Loucy (cell line): ENCODE measurements around the gene TAS1R1.

Experiments
- H2AFZ ChIP-seq: fragments of 200-600 bp; sonication (generic); 2 replicates; pipeline ENCODE4 v1.6.0; 2016; ENCODE audit warnings: antibody characterized with exemption, mild to moderate bottlenecking, low read length, moderate library complexity
- H3F3A ChIP-seq: fragments of 200-600 bp; 2 replicates; pipeline ENCODE4 v1.6.0; 2016; ENCODE audit warnings: antibody characterized with exemption, low read depth, mild to moderate bottlenecking
- H3K27me3 ChIP-seq: fragments of 200-600 bp; sonication (generic); 2 replicates; pipeline ENCODE4 v1.6.1; 2014; ENCODE audit warnings: low read length, mild to moderate bottlenecking; ENCODE audit not compliant: insufficient read depth, poor library complexity, severe bottlenecking
- H3K36me3 ChIP-seq: fragments of 200-600 bp; sonication (generic); 2 replicates; pipeline ENCODE4 v1.6.1; 2016; ENCODE audit warnings: low read length; ENCODE audit not compliant: insufficient read depth
- H3K4me1 ChIP-seq: fragments of 200-600 bp; sonication (generic); 2 replicates; pipeline ENCODE4 v1.5.1; 2014; ENCODE audit warnings: low read length, mild to moderate bottlenecking; ENCODE audit not compliant: insufficient read depth, poor library complexity, severe bottlenecking
- H3K4me2 ChIP-seq: fragments of 200-600 bp; sonication (generic); 2 replicates; pipeline ENCODE4 v1.6.0; 2014; ENCODE audit warnings: antibody characterized with exemption, low read length, low read depth, mild to moderate bottlenecking; ENCODE audit not compliant: poor library complexity, severe bottlenecking
- H3K4me3 ChIP-seq: fragments of 200-600 bp; sonication (generic); 2 replicates; pipeline ENCODE4 v1.5.1; 2014; ENCODE audit warnings: low read length, mild to moderate bottlenecking, mixed read lengths; ENCODE audit not compliant: poor library complexity, severe bottlenecking
- H3K79me2 ChIP-seq: fragments of 200-600 bp; sonication (generic); 2 replicates; pipeline ENCODE4 v1.6.1; 2014; ENCODE audit warnings: low read length; ENCODE audit not compliant: insufficient read depth
- H3K9ac ChIP-seq: fragments of 200-600 bp; sonication (generic); 2 replicates; pipeline ENCODE4 v1.6.0; 2014; ENCODE audit warnings: mild to moderate bottlenecking, low read depth, low read length, moderate library complexity; ENCODE audit not compliant: poor library complexity, severe bottlenecking
- H3K9me2 ChIP-seq: fragments of 200-600 bp; sonication (generic); replicated peaks from 2 replicates; pipeline ENCODE4 v1.6.1; 2016; ENCODE audit warnings: low read depth, low read length, mixed read lengths
- H3K9me3 ChIP-seq: fragments of 200-600 bp; sonication (generic); 2 replicates; pipeline ENCODE4 v1.6.1; 2014; ENCODE audit warnings: mild to moderate bottlenecking, antibody characterized with exemption, low read length, low read depth; ENCODE audit not compliant: insufficient read depth
- H4K20me1 ChIP-seq: fragments of 200-600 bp; sonication (generic); 2 replicates; pipeline ENCODE4 v1.6.0; 2014; ENCODE audit warnings: antibody characterized with exemption, low read length, mild to moderate bottlenecking; ENCODE audit not compliant: insufficient read depth, poor library complexity, severe bottlenecking
- CTCF ChIP-seq: fragments of 200-600 bp; sonication (generic); conservative IDR thresholded peaks from 2 replicates; pipeline ENCODE4 v1.5.1; 2014; ENCODE audit warnings: mild to moderate bottlenecking, antibody characterized with exemption, low read length
- EZH2phosphoT487 ChIP-seq: fragments of 200-600 bp; IDR thresholded peaks from 2 replicates; pipeline ENCODE4 v1.6.1; 2018; ENCODE audit warnings: antibody characterized with exemption, mild to moderate bottlenecking, moderate library complexity, borderline replicate concordance

TAS1R1 gene

DNA sequence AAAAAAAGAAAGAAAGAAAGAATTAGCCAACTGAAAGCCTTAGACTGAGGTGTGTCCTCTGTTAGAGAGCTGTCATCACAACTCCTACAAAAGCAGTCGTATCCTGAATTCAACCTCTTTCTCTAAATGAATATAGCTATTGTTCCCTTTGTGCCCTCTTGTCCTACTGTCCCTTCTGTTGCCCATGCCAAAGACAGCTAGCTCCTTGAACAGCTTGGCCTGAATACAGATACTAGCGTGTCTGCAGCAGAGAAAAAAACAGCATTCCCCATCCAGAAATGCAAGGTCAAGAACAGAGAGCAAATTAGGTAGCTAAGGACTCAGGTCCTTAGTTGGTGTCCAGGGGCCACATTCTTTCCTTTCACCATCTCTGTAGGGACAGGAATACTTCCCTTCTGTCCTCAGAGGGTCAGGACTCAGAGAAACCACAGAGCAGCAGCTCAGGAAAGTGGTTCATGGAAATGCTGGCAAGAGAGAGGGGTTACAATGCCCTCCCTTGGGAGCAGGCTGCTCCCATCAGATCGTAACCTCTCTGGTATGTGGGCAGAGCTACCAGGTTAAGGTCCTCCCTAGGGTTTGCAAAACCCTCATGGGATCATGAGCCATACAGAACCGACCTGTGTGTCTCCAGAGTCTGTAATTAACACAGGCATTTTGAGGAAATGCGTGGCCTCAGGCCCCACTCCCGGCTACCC lies 22.9 kb downstream of the TAS1R1 start:
- no peaks in the 10 kb centered on the region for H3F3A ChIP-seq
- H3K4me2 ChIP-seq = no peak overlapping the region
- H3K36me3 ChIP-seq = no peaks in the 10 kb centered on the region
- peaks cover 26% of the 10 kb centered on the region for H3K79me2 ChIP-seq
- H3K9ac ChIP-seq = no peak overlapping the region
- no peak overlapping the region for H3K4me3 ChIP-seq
- H3K9me2 ChIP-seq = no peaks in the 10 kb centered on the region
- H3K9me3 ChIP-seq = no peaks in the 10 kb centered on the region
- no peak overlapping the region for H2AFZ ChIP-seq
- no peaks in the 10 kb centered on the region for H3K27me3 ChIP-seq
- peaks cover 17% of the 10 kb centered on the region for H4K20me1 ChIP-seq
- no peak for TF ChIP-seq EZH2phosphoT487
- no peak for TF ChIP-seq CTCF
- H3K4me1 ChIP-seq = peaks cover 17% of the 10 kb centered on the region

DNA sequence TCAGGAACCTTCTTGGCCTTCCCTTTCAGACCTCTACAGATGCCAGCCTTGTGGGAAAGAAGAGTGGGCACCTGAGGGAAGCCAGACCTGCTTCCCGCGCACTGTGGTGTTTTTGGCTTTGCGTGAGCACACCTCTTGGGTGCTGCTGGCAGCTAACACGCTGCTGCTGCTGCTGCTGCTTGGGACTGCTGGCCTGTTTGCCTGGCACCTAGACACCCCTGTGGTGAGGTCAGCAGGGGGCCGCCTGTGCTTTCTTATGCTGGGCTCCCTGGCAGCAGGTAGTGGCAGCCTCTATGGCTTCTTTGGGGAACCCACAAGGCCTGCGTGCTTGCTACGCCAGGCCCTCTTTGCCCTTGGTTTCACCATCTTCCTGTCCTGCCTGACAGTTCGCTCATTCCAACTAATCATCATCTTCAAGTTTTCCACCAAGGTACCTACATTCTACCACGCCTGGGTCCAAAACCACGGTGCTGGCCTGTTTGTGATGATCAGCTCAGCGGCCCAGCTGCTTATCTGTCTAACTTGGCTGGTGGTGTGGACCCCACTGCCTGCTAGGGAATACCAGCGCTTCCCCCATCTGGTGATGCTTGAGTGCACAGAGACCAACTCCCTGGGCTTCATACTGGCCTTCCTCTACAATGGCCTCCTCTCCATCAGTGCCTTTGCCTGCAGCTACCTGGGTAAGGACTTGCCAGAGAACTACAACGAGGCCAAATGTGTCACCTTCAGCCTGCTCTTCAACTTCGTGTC lies 23.7 kb downstream of the TAS1R1 start:
- Histone ChIP-seq H3K9ac (peak overlapping the region; percentile 7), H3K27me3 (no peaks in the 10 kb centered on the region), H3F3A (no peaks in the 10 kb centered on the region), H3K36me3 (no peaks in the 10 kb centered on the region), H3K4me3 (peak overlapping the region; percentile 83), H2AFZ (no peak overlapping the region), H3K9me3 (no peaks in the 10 kb centered on the region), H4K20me1 (peaks cover 17% of the 10 kb centered on the region), H3K9me2 (no peaks in the 10 kb centered on the region), H3K4me2 (peak overlapping the region; percentile 63), H3K4me1 (peaks cover 17% of the 10 kb centered on the region), H3K79me2 (peaks cover 26% of the 10 kb centered on the region)
- TF ChIP-seq EZH2phosphoT487 (no peak), CTCF (no peak)

- Histone ChIP-seq H3K4me2 (peak within 1 kb of the TSS; percentile 88), H3K36me3 (no peaks in the 10 kb centered on the region), H3K4me3 (peak within 1 kb of the TSS; percentile 83), H4K20me1 (peaks cover 17% of the 10 kb centered on the region), H3K9ac (peak within 1 kb of the TSS; percentile 77), H3K4me1 (peaks cover 17% of the 10 kb centered on the region), H3K9me2 (no peaks in the 10 kb centered on the region), H3K27me3 (no peaks in the 10 kb centered on the region), H3K79me2 (peaks cover 26% of the 10 kb centered on the region), H3F3A (no peaks in the 10 kb centered on the region), H2AFZ (peak within 1 kb of the TSS; percentile 61), H3K9me3 (no peaks in the 10 kb centered on the region)
- TF ChIP-seq CTCF (no peak), EZH2phosphoT487 (no peak)
These were observed 24.4 kb downstream of the TAS1R1 start, which contains the start of gene ZBTB48 for GRCh38 chr1:6579374-6580118. Gene ZBTB48 (plus strand): TSS chr1:6579994. CDS start chr1:6580610, 616 bp downstream.
